Right atrium auricular region (tissue), 2 donors: ENCODE results near the gene CNTFR. TPM values are rescaled to one million over a fixed set of nuclear protein-coding genes. Genes with fewer than 3 reads are reported as not detected.

Experiments
- DNase-seq: peaks from one replicate; pipeline ENCODE4 v3.0.0-alpha.2; 2019; ENCODE audit warnings: low spot score
- H3K27ac ChIP-seq, 2 donors: fragments of 200-600 bp; sonication (generic); 1 replicate in 1 of 2; 2 replicates in 1 of 2; pipeline ENCODE4 v1.5.1; 2016 to 2019
- H3K27me3 ChIP-seq, 2 donors: fragments of 200-600 bp; sonication (generic); one replicate each; pipeline versions ENCODE4 v1.5.1 to v1.6.0; 2017 to 2019
- H3K36me3 ChIP-seq: fragments of 200-600 bp; sonication (generic); one replicate; pipeline ENCODE4 v1.5.1; 2016
- H3K4me1 ChIP-seq, 2 donors: fragments of 200-600 bp; sonication (generic); one replicate each; pipeline versions ENCODE4 v1.5.1 to v1.6.0; 2017 to 2019
- H3K4me3 ChIP-seq, 2 donors: fragments of 200-600 bp; sonication (generic); 1 replicate in 1 of 2; 2 replicates in 1 of 2; pipeline ENCODE4 v1.5.1; 2017 to 2019; ENCODE audit warnings: mild to moderate bottlenecking in 1 of 2, moderate library complexity in 1 of 2
- H3K9me3 ChIP-seq, 2 donors: fragments of 200-600 bp; sonication (generic); one replicate each; pipeline ENCODE4 v1.5.1; 2019
- total RNA-seq, 2 donors: library from RNA; depleted of rRNA; stranded (reverse); fragments of >200 nt; gene quantifications; one replicate each; pipeline ENCODE4 v1.1.0, GENCODE V29; 2016
- TF ChIP-seq, protein P1 (sequence below), 2 donors: fragments of 200-600 bp; sonication (generic); IDR thresholded peaks; one replicate each; pipeline ENCODE4 v1.5.1; 2019; ENCODE audit warnings: antibody characterized with exemption in 2 of 2

The CNTFR gene
- total RNA-seq, 2 donors from 2014 or later: 6.6 to 23.3 TPM

GRCh38 chr9:34559624-34560455 is 29.7 kb downstream of the CNTFR start:
- H3K27me3 ChIP-seq: no peaks in the 10 kb centered on the region
- peak overlapping the region in 1 of 2 donors; percentile 25 for H3K4me3 ChIP-seq
- H3K27ac ChIP-seq: peak overlapping the region; percentile 31 to 50
- TF ChIP-seq, protein P1, sequence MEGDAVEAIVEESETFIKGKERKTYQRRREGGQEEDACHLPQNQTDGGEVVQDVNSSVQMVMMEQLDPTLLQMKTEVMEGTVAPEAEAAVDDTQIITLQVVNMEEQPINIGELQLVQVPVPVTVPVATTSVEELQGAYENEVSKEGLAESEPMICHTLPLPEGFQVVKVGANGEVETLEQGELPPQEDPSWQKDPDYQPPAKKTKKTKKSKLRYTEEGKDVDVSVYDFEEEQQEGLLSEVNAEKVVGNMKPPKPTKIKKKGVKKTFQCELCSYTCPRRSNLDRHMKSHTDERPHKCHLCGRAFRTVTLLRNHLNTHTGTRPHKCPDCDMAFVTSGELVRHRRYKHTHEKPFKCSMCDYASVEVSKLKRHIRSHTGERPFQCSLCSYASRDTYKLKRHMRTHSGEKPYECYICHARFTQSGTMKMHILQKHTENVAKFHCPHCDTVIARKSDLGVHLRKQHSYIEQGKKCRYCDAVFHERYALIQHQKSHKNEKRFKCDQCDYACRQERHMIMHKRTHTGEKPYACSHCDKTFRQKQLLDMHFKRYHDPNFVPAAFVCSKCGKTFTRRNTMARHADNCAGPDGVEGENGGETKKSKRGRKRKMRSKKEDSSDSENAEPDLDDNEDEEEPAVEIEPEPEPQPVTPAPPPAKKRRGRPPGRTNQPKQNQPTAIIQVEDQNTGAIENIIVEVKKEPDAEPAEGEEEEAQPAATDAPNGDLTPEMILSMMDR (IDR thresholded peaks at IDR 0.05): no peak
- peak; percentile 73 for DNase-seq
- H3K9me3 ChIP-seq: no peaks in the 10 kb centered on the region
- H3K4me1 ChIP-seq: peaks cover 0 to 33% of the 10 kb centered on the region in 2 donors
- no peaks in the 10 kb centered on the region for H3K36me3 ChIP-seq

GRCh38 chr9:34558919-34559623 is 30.5 kb downstream of the CNTFR start:
- no peaks in the 10 kb centered on the region for H3K36me3 ChIP-seq
- H3K9me3 ChIP-seq: no peaks in the 10 kb centered on the region
- peaks cover 0 to 33% of the 10 kb centered on the region in 2 donors for H3K4me1 ChIP-seq
- H3K27ac ChIP-seq: peak overlapping the region in 1 of 2 donors; percentile 50
- H3K27me3 ChIP-seq: no peaks in the 10 kb centered on the region
- TF ChIP-seq, protein P1 (IDR thresholded peaks at IDR 0.05): no peak
- no peak for DNase-seq
- H3K4me3 ChIP-seq: peak overlapping the region in 1 of 2 donors; percentile 25

DNA sequence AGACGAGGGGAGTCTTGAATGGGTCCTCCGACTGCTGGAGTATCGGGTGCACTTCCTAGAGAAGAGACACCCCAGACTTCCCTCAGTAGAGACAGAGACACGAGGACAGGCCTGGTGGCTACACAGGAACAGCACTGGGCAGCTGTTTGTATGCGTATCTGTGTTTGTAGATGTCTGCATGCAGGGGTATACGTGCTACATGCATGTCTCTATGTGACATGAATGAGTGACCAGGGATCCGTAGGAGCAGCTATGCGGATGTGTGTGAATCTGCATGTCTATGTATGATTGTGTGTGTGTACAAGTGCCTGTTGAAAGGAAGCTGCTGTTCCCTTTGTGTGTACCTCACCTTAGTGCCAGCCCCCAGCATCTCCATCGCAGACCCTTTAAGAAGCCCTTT is 31.2 kb downstream of the CNTFR start:
- no peaks in the 10 kb centered on the region for H3K36me3 ChIP-seq
- H3K4me1 ChIP-seq: peaks cover 0 to 33% of the 10 kb centered on the region in 2 donors
- H3K27ac ChIP-seq: no peak overlapping the region
- DNase-seq: no peak
- TF ChIP-seq, protein P1 (IDR thresholded peaks at IDR 0.05): no peak
- H3K27me3 ChIP-seq: no peaks in the 10 kb centered on the region
- H3K4me3 ChIP-seq: no peak overlapping the region
- no peaks in the 10 kb centered on the region for H3K9me3 ChIP-seq

GRCh38 chr9:34557426-34558321 is 31.9 kb downstream of the CNTFR start:
- Histone ChIP-seq H3K36me3 (no peaks in the 10 kb centered on the region), H3K4me3 (no peak overlapping the region), H3K9me3 (no peaks in the 10 kb centered on the region), H3K27me3 (no peaks in the 10 kb centered on the region), H3K27ac (no peak overlapping the region), H3K4me1 (peaks cover 0 to 33% of the 10 kb centered on the region in 2 donors)
- TF ChIP-seq, protein P1 (IDR thresholded peaks at IDR 0.05): no peak
- no peak for DNase-seq

DNA sequence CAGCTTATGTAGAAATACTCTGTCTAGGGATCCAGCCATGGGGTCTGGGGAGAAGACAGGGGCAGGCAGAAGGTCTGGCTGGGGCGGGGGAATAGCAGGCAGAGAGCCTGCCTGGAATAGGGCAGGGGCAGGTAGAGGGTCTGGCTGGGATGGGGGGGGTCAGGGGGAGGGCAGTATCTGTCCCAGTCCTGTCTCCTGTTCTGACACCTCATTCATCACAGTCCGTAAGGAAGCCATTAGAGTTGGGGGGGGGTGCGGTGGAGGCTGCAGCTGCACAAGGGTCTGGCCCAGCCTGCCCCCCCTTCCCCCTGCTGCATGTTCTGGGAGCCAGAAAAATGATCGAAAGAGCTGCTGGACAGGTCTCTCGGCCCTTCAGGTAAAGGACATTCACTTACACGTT is 32.6 kb downstream of the CNTFR start:
- peaks cover 0 to 33% of the 10 kb centered on the region in 2 donors for H3K4me1 ChIP-seq
- H3K36me3 ChIP-seq: no peaks in the 10 kb centered on the region
- no peaks in the 10 kb centered on the region for H3K27me3 ChIP-seq
- H3K27ac ChIP-seq: no peak overlapping the region
- TF ChIP-seq, protein P1 (IDR thresholded peaks at IDR 0.05): no peak
- no peak overlapping the region for H3K4me3 ChIP-seq
- no peak for DNase-seq
- H3K9me3 ChIP-seq: no peaks in the 10 kb centered on the region
